ENCODE results near the gene C9orf85.
"Not testable (repeated sequence)": the region's sequence is repeated elsewhere in the genome, so short reads cannot be mapped to it uniquely, and the experiment has no call there.

Gene C9orf85, protein sequence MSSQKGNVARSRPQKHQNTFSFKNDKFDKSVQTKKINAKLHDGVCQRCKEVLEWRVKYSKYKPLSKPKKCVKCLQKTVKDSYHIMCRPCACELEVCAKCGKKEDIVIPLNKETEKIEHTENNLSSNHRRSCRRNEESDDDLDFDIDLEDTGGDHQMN

GRCh38 chr9:71911061-71911907 is at the start of gene C9orf85, which contains the start of gene ABHD17B:
C9orf85 (plus strand) TSS chr9:71911639; CDS start chr9:71911735, 96 bp downstream.
ABHD17B (minus strand) TSS chr9:71911193; CDS start chr9:71875080, 36,113 bp downstream.
- DNase-seq (ENCODE audit: low read depth), result peak; percentile 89

DNA sequence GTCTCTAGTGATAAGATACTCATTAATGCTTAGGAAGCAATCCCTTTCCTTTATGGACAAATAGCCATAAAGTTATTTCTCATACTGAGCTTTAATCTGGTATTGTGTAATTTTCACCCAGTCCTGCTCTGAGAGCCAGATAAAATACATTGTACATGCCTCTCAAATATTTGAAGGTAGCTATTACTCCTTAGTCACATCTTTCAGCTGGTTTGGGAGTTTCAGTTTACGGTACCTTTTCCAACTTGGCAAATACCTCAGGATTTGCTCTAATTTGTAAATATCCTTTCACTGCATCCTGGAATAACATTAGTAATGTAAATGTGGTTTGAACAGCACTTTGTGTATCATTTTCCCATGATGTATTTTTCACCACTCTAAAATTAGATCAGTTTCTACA is 47.8 kb upstream of the C9orf85 start:
- no peak for DNase-seq (ENCODE audit: low read depth)

DNA sequence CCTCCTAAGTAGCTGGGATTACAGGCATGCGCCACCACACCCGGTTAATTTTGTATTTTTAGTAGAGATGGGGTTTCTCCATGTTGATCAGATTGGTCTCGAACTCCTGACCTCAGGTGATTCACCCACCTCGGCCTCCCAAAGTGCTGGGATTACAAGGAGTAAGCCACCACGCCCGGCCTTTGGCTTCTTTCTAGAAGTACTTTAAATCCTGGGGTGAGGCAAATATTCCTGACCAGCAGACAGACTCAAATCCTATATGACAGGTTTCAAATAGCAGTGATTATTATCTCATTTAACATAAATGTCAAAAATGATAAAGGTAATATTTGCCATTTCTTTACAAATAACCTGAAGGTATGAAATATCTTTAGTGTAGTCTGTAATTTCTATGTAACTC is 36.1 kb upstream of the C9orf85 start:
- no peak for DNase-seq (ENCODE audit: low read depth)

DNA sequence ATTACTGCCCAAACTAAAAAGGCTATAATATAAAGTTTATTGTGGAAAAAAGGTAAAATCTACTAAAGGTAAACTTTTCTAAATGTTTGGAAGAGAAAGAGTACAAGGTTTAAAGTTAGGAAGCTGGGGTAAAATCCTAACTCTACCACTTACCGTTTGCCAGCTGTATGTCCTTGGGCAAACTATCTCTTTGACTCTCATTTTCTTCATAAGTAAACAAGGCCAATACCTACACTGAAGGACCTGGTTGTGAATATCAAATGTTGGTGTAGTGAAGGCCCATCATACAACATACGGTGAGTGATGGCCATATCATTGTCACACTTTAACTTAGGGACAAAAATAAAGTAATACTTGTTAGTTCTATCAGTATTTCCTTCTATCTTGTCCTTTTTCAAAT is 35.3 kb upstream of the C9orf85 start:
- DNase-seq (ENCODE audit: low read depth), result no peak

DNA sequence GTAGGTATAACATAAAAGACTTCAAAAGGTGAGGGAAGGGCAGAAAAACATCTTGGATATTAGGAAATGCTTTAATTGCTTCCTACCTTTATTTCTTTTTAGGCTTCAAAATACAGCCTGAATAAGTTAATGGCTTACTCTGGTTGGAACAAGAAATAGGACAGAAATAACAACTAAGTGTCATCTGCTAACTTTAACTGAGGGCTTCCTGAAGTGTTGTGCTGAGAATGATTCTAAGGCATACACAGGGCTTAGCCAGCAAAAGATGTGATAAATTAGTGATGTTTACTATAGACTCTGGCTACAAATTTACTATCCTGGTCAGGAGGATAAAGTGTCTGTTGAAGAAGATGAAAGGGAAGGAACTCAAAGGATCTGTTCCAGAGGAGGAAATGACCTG is 34.6 kb upstream of the C9orf85 start:
- no peak for DNase-seq (ENCODE audit: low read depth)

GRCh38 chr9:71878327-71879274 is 32.8 kb upstream of the C9orf85 start:
- no peak for DNase-seq (ENCODE audit: low read depth)

DNA sequence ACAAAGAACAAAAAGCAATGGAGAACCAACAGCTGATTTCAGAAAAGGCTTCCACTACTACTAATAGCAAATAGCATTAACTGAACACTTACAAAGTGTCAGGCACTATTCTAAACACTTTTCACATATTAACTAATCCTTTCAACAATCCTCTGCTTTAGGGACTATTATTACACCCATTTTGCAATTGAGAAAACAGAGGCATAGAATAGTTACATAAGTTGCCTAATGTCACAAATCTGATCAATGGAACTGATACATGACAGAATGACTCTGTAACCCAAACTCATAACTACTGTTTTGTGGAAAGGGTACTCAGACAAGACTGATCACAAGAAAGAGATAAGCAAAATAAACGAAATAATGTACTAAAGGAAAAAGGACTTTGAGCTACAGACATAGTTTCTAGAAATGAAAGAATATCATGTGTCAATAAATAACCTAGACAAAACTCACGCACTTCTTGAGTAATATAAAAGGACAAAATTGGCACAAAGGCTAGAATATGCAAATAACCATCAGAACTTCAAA is 31.7 kb upstream of the C9orf85 start:
- DNase-seq (ENCODE audit: low read depth), result no peak

- no peak for DNase-seq (ENCODE audit: low read depth)
These were observed 27.4 kb upstream of the C9orf85 start for GRCh38 chr9:71884005-71884404.

GRCh38 chr9:71885467-71885866 is 26.0 kb upstream of the C9orf85 start:
- DNase-seq (ENCODE audit: low read depth), result no peak

GRCh38 chr9:71886015-71886414 is 25.4 kb upstream of the C9orf85 start:
- no peak for DNase-seq (ENCODE audit: low read depth)

DNA sequence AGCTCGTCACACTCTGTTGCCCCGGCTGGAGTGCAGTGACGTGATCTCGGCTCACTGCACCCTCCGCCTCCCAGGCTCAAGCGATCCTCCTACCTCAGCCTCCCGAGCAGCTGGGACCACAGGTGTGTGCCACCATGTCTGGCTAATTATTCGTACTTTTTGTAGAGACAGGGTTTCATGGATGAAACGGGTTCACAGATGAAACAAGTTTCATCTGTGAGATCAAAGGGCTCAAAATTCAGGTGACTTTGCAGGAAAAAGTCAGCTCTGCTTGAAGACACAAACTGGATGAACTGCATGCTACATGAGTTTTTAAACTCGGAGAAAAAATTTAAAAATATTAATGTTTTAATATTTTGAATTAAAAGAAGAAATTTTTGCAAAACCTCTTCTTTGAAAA is 24.9 kb upstream of the C9orf85 start:
- DNase-seq (ENCODE audit: low read depth), result no peak

GRCh38 chr9:71887362-71887761 is 24.1 kb upstream of the C9orf85 start:
- DNase-seq (ENCODE audit: low read depth), result no peak

- DNase-seq (ENCODE audit: low read depth), result no peak
These were observed 21.3 kb upstream of the C9orf85 start for GRCh38 chr9:71890042-71890679.

GRCh38 chr9:71891557-71892189 is 19.8 kb upstream of the C9orf85 start:
- DNase-seq (ENCODE audit: low read depth), result no peak

GRCh38 chr9:71895117-71895516 is 16.3 kb upstream of the C9orf85 start:
- no peak for DNase-seq (ENCODE audit: low read depth)

- no peak for DNase-seq (ENCODE audit: low read depth)
These were observed 15.5 kb upstream of the C9orf85 start for GRCh38 chr9:71895955-71896354.

- DNase-seq (ENCODE audit: low read depth), result no peak
These were observed 14.7 kb upstream of the C9orf85 start for GRCh38 chr9:71896761-71897160.

GRCh38 chr9:71897577-71897976 is 13.9 kb upstream of the C9orf85 start:
- DNase-seq (ENCODE audit: low read depth), result no peak

- DNase-seq (ENCODE audit: low read depth), result not testable (repeated sequence)
These were observed 12.7 kb upstream of the C9orf85 start for GRCh38 chr9:71898756-71899155.

DNA sequence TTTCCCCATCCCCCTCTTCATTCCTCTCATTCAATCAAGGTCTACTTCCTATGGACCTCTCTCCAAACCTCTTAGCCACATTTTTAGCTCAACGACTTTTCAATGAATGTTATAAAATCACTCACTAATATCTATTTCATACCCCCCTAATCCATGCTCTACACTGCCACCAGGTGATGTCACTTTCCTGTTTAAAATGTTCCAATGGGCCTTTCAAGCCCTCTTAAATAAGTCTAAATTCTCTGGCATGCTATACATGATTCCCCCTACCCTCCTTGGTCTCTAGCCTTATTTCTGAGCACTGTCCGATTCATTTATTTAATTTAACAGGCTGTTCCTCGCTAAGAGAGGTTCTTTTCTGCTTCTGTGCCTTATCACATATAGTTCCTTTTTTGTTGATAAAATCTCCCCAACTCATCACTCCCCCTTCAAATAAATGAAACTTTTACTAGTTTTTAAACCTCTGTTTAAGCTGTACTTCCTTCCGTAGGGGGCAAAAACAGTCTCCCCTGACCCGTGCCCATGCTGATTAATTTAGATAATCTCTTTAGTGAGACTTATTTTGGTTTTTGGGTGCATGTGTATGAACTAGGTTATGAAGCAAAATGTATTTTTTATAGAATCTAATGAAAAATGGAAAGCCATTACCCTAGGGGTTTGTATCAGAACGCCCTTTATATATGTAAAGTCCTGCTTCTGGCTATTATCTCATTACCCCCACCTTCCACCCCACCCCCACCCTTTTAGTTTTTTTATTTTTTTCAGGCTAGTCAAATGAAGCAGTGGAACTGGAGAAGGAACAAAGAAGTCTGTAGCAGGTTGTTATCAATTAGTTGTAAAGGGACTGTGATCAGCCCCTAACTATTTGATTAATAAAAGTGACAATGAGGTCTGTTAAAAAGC is 9.5 kb upstream of the C9orf85 start:
- no peak for DNase-seq (ENCODE audit: low read depth)
